GM18507 (cell line): ENCODE measurements around the gene ADAMTS15.

ENCODE experiments used
- DNase-seq: peaks from one replicate; pipeline ENCODE4 v3.0.0; 2011; ENCODE audit warnings: low read depth; ENCODE audit not compliant: insufficient read length; ENCODE audit errors: extremely low spot score
- FAIRE-seq: peaks from 2 replicates; lab custom pipeline; 2011; peaks lifted over from hg19 to GRCh38; lab: Jason Lieb, UNC

Gene ADAMTS15

GRCh38 chr11:130448416-130449309 lies at the start of gene ADAMTS15:
Gene ADAMTS15, plus strand, starts transcription at chr11:130448645. Its CDS starts 329 bp downstream, at chr11:130448974.
- DNase-seq (no peak), FAIRE-seq (no peak)

GRCh38 chr11:130399196-130399595 lies 49.2 kb upstream of the ADAMTS15 start:
- DNase-seq (no peak), FAIRE-seq (no peak)

- DNase-seq (no peak), FAIRE-seq (no peak)
These were observed 47.5 kb upstream of the ADAMTS15 start for GRCh38 chr11:130400781-130401483.

GRCh38 chr11:130402570-130402969 lies 45.9 kb upstream of the ADAMTS15 start:
- FAIRE-seq (no peak), DNase-seq (no peak)

GRCh38 chr11:130403271-130403804 lies 45.1 kb upstream of the ADAMTS15 start:
- FAIRE-seq (no peak), DNase-seq (no peak)

GRCh38 chr11:130403967-130404366 lies 44.5 kb upstream of the ADAMTS15 start:
- DNase-seq (no peak), FAIRE-seq (no peak)

- FAIRE-seq (no peak), DNase-seq (no peak)
These were observed 43.7 kb upstream of the ADAMTS15 start for GRCh38 chr11:130404727-130405126.

GRCh38 chr11:130405428-130405827 lies 43.0 kb upstream of the ADAMTS15 start:
- FAIRE-seq (no peak), DNase-seq (no peak)

- FAIRE-seq (no peak), DNase-seq (no peak)
These were observed 40.5 kb upstream of the ADAMTS15 start for GRCh38 chr11:130407978-130408377.

- DNase-seq, result no peak
- no peak for FAIRE-seq
These were observed 40.0 kb upstream of the ADAMTS15 start for GRCh38 chr11:130408401-130408890.

- no peak for DNase-seq
- no peak for FAIRE-seq
These were observed 39.5 kb upstream of the ADAMTS15 start for GRCh38 chr11:130408901-130409300.

GRCh38 chr11:130409594-130410388 lies 38.7 kb upstream of the ADAMTS15 start:
- no peak for DNase-seq
- no peak for FAIRE-seq

GRCh38 chr11:130411223-130411622 lies 37.2 kb upstream of the ADAMTS15 start:
- no peak for FAIRE-seq

GRCh38 chr11:130413405-130414106 lies 34.9 kb upstream of the ADAMTS15 start:
- DNase-seq, result no peak
- FAIRE-seq, result no peak

More at GRCh38 chr11:130411223-130411622, 37.2 kb upstream of the ADAMTS15 start:
- DNase-seq, result no peak

GRCh38 chr11:130414107-130415080 lies 34.1 kb upstream of the ADAMTS15 start:
- no peak for FAIRE-seq
- no peak for DNase-seq

GRCh38 chr11:130415731-130416529 lies 32.5 kb upstream of the ADAMTS15 start:
- FAIRE-seq (no peak), DNase-seq (no peak)

GRCh38 chr11:130416530-130416882 lies 31.9 kb upstream of the ADAMTS15 start:
- no peak for FAIRE-seq

More at GRCh38 chr11:130416530-130416882, 31.9 kb upstream of the ADAMTS15 start:
- DNase-seq, result no peak
